Cardiac muscle cell (in vitro differentiated cells and primary cell): ENCODE data around the gene GABRG3. TPM values are rescaled to one million over a fixed set of nuclear protein-coding genes. Genes with fewer than 3 reads are reported as not detected.

ENCODE experiments used
- DNase-seq, 2 donors: peaks; one replicate each; pipeline versions ENCODE4 v3.0.0 to v3.0.0-alpha.2; 2010 to 2017; ENCODE audit warnings: low read depth in 1 of 2, low spot score in 1 of 2
- H3K27ac ChIP-seq: fragments of 200-600 bp; sonication (generic); 2 replicates; pipeline ENCODE4 v1.5.1; 2016
- H3K27me3 ChIP-seq: fragments of 200-600 bp; sonication (generic); 2 replicates; pipeline ENCODE4 v1.6.0; 2016; ENCODE audit warnings: control low read depth
- H3K36me3 ChIP-seq: fragments of 200-600 bp; sonication (generic); 2 replicates; pipeline ENCODE4 v1.5.1; 2016; ENCODE audit warnings: control low read depth
- H3K4me1 ChIP-seq: fragments of 200-600 bp; sonication (generic); 2 replicates; pipeline ENCODE4 v1.8.1; 2017; ENCODE audit warnings: low read depth, mild to moderate bottlenecking, mixed run types
- H3K4me3 ChIP-seq: fragments of 200-600 bp; sonication (generic); 2 replicates; pipeline ENCODE4 v1.5.1; 2016; ENCODE audit warnings: mild to moderate bottlenecking
- H3K9me3 ChIP-seq: fragments of 200-600 bp; sonication (generic); 2 replicates; pipeline ENCODE4 v1.5.1; 2017; ENCODE audit warnings: low read depth, mild to moderate bottlenecking, control low read depth
- CTCF ChIP-seq: IDR thresholded peaks from 2 replicates; pipeline ENCODE4 v1.5.1; 2012; ENCODE audit warnings: low read depth, mild to moderate bottlenecking, low read length
- polyA plus RNA-seq: library from polyadenylated mRNA; unstranded; fragments of >200 nt; fragmentation: Nextera tagmentation; extraction: Ambion mirVana; gene quantifications from 2 replicates; pipeline ENCODE4 v1.2.1, GENCODE V29; 2016
- total RNA-seq: library from RNA; depleted of rRNA; stranded (reverse); fragments of >200 nt; gene quantifications from 2 replicates; pipeline ENCODE4 v1.2.3, GENCODE V29; 2016

The GABRG3 gene
- total and polyA plus RNA-seq, 2 experiments from 2014 or later = not detected

- Histone ChIP-seq H3K27ac (no peak overlapping the region), H3K4me3 (no peak overlapping the region), H3K36me3 (no peaks in the 10 kb centered on the region), H3K9me3 (no peaks in the 10 kb centered on the region), H3K27me3 (no peaks in the 10 kb centered on the region), H3K4me1 (no peaks in the 10 kb centered on the region)
- TF ChIP-seq CTCF = no peak
- no peak for DNase-seq
These were observed 25.9 kb upstream of the GABRG3 start for GRCh38 chr15:26945046-26945445.

- no peak for DNase-seq
- Histone ChIP-seq H3K9me3 (no peaks in the 10 kb centered on the region), H3K4me3 (no peak overlapping the region), H3K27me3 (no peaks in the 10 kb centered on the region), H3K36me3 (no peaks in the 10 kb centered on the region), H3K27ac (no peak overlapping the region), H3K4me1 (no peaks in the 10 kb centered on the region)
- TF ChIP-seq CTCF = no peak
These were observed 21.0 kb upstream of the GABRG3 start for GRCh38 chr15:26950001-26950400.

- H3K4me1 ChIP-seq = no peaks in the 10 kb centered on the region
- no peak for DNase-seq
These were observed 16.6 kb upstream of the GABRG3 start for GRCh38 chr15:26954403-26954802.

GRCh38 chr15:26967719-26968269, 3.2 kb upstream of the GABRG3 start:
- Histone ChIP-seq H3K27me3 (peaks cover 94% of the 10 kb centered on the region), H3K27ac (no peak overlapping the region), H3K4me3 (peak overlapping the region; percentile 27), H3K36me3 (no peaks in the 10 kb centered on the region), H3K4me1 (no peaks in the 10 kb centered on the region), H3K9me3 (no peaks in the 10 kb centered on the region)
- no peak for TF ChIP-seq CTCF
- peak in 1 of 2 donors; percentile 40 for DNase-seq

More at GRCh38 chr15:26954403-26954802, 16.6 kb upstream of the GABRG3 start:
- Histone ChIP-seq H3K36me3 (no peaks in the 10 kb centered on the region), H3K9me3 (no peaks in the 10 kb centered on the region), H3K4me3 (no peak overlapping the region), H3K27me3 (no peaks in the 10 kb centered on the region), H3K27ac (no peak overlapping the region)
- TF ChIP-seq CTCF = no peak

- Histone ChIP-seq H3K27ac (no peak overlapping the region), H3K36me3 (no peaks in the 10 kb centered on the region), H3K4me1 (no peaks in the 10 kb centered on the region), H3K27me3 (peaks cover 95% of the 10 kb centered on the region), H3K4me3 (no peak overlapping the region), H3K9me3 (no peaks in the 10 kb centered on the region)
- no peak for TF ChIP-seq CTCF
- DNase-seq = no peak
These were observed 2.2 kb upstream of the GABRG3 start for GRCh38 chr15:26968806-26969205.
